OCI-LY1 (cell line): Measurements from ENCODE around the gene GIPC2.

Source experiments
- EZH2 ChIP-seq: fragments of 200-600 bp; sonication (generic), shearing (Covaris generic); IDR thresholded peaks from 2 replicates; pipeline ENCODE4 v1.8.0; 2017; ENCODE audit warnings: borderline replicate concordance, mixed run types, mild to moderate bottlenecking, antibody characterized with exemption, low read length, moderate library complexity, mixed read lengths
- TF ChIP-seq, protein P1 (sequence below): fragments of 200-600 bp; sonication (generic), shearing (Covaris generic); IDR thresholded peaks from 2 replicates; pipeline ENCODE4 v1.5.1; 2017; ENCODE audit warnings: mild to moderate bottlenecking, antibody characterized with exemption, low read length, moderate library complexity, mixed read lengths

- TF ChIP-seq, protein P1, sequence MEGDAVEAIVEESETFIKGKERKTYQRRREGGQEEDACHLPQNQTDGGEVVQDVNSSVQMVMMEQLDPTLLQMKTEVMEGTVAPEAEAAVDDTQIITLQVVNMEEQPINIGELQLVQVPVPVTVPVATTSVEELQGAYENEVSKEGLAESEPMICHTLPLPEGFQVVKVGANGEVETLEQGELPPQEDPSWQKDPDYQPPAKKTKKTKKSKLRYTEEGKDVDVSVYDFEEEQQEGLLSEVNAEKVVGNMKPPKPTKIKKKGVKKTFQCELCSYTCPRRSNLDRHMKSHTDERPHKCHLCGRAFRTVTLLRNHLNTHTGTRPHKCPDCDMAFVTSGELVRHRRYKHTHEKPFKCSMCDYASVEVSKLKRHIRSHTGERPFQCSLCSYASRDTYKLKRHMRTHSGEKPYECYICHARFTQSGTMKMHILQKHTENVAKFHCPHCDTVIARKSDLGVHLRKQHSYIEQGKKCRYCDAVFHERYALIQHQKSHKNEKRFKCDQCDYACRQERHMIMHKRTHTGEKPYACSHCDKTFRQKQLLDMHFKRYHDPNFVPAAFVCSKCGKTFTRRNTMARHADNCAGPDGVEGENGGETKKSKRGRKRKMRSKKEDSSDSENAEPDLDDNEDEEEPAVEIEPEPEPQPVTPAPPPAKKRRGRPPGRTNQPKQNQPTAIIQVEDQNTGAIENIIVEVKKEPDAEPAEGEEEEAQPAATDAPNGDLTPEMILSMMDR = no peak
- no peak for TF ChIP-seq EZH2
These were observed 86.6 kb downstream of the GIPC2 start for GRCh38 chr1:78132174-78132947.
